Measurements from ENCODE around the gene MYOCD.

Gene MYOCD

GRCh38 chr17:12644623-12645022 is 21.1 kb upstream of the MYOCD start:
- DNase-seq, result no peak

- no peak for DNase-seq
Measured at GRCh38 chr17:12646761-12647422, 18.8 kb upstream of the MYOCD start.

- DNase-seq, result no peak
Measured at GRCh38 chr17:12648498-12648897, 17.2 kb upstream of the MYOCD start.

DNA sequence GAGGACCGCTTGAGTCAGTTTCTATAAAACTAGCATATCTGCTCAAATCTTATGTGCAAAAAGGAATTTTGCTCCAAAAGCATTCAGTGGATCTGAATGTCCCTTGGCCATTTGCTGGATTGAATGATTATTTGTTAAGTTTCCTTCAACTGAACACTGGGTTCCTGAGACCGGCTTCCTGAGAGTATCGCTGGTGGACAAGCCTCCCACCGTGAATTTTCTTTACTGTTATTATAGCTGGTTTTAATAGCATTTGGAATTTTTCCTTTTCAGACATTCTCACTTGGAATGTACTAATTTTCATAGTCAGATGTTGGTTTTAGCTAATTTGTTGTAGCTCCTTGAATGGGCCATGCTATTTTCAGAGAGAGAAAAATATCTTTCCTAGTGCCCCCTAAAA is 9.8 kb upstream of the MYOCD start:
- DNase-seq, result no peak

GRCh38 chr17:12656354-12656753 is 9.3 kb upstream of the MYOCD start:
- no peak for DNase-seq

DNA sequence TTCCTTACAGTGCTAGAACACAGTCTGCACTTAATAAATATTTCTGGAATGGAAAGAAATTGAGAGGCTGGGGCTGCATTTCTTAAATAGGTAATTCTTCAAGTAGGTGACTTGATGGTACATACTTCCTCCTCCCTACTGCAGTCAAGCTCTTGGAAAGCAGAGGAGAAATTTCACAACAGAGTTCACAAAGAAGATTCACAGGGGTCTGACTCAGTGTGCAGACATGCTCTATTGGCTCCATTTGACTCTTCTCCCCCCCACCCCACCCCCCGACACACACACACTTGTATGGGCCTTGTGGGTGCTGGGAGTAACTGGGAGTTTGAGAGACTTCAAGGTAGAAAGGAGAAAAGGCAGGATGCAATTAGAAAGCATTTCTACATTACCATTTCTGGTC is 6.2 kb upstream of the MYOCD start:
- DNase-seq, result no peak

DNA sequence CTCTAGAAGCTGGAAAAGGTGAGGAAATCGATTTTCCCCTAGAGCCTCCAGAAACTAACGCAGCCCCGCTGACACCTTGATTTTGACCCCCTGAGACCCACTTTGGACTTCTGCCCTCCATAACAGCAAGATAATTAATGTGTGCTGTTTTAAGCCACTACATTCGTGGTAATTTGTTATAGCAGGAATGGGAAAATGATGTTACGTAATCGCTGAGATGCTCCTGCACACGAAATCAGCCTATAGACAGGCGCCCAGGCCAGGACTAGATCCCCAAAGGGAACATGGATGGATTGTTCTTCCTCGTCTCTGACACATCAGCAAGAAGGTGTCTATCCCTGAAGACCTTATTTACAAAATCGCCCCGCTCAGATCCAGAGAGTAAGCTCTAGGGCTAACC is 1.4 kb upstream of the MYOCD start:
- DNase-seq, result no peak

GRCh38 chr17:12664894-12665262 is 812 bp upstream of the MYOCD start:
- DNase-seq, result no peak

GRCh38 chr17:12666718-12667117 is 1.0 kb downstream of the MYOCD start:
- no peak for DNase-seq

DNA sequence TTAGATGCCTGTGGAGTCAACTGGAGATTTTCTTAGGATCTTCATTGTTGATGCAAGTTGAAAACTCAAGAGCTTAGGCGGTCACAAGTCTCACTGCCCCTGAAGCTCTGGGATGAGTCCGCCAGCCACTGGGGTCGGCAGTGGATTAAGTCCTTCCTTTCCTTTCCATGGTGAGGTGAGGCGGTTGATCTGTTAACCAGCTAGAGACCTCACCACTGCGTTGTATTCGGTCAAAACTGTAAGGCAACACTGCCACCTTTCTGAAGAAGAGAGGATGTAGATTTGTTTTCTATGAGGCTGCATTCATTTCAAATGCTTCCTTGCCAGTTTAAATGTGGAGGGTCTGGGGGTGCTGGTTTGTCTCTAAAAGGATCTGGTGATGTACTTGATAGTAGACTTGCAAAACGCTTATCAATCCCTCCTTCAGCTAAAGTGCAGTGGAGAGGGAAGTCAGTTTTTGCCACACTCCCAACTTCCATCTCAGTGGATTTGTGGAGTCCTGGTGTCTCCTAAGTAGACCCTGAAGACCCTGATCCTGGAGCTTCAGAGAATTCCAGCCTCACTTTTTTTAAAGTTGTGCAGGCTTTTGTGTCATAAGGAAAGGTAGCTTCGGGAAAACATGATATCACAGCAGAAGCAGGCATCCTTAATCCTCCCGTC is 1.7 kb downstream of the MYOCD start:
- no peak for DNase-seq

DNA sequence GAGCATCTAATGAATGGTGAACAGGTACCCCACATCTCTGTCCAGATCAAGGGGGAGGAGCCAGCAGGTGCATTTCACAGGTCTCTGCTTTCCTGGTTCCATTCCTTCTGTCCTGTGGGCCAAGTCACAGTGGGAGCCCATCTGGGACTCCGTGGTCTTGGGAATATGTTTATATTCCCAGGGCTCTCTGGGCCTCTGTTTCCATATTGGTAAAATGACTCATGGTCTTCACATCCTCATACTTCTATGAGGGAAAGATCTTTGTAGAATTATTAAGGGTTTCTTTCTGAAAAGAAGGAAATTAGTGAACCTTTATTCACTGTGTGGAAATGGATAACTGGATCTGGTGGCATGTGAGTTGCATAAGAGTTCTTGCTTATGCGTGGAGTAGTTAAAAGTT is 6.2 kb downstream of the MYOCD start:
- no peak for DNase-seq

- DNase-seq, result no peak
Measured at GRCh38 chr17:12672947-12673346, 7.3 kb downstream of the MYOCD start.

- DNase-seq, result no peak
Measured at GRCh38 chr17:12673788-12674187, 8.1 kb downstream of the MYOCD start.

DNA sequence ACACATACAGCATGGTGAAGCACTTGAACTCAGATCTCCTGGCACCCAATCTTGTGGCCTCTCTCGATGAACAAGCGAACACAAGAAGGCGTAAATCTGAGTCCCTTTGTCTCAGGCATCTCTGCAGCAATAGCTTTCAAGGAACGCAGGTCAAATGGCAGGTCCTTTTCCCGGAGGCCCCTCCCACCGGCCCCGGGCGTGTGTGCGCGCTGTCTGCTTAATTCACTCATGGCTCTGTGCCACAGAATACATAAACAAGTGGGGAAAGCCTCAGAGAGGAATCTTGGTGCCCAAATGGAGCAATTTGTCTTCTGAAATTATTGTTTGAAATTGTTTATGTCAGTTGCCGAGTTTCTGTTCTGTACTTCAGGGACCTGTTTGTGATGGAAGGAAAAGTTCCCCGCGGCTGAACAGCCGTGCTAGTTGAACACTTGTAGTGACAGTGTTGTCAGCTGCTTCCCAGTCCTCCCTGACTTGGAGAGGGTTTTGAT is 14.8 kb downstream of the MYOCD start:
- no peak for DNase-seq

DNA sequence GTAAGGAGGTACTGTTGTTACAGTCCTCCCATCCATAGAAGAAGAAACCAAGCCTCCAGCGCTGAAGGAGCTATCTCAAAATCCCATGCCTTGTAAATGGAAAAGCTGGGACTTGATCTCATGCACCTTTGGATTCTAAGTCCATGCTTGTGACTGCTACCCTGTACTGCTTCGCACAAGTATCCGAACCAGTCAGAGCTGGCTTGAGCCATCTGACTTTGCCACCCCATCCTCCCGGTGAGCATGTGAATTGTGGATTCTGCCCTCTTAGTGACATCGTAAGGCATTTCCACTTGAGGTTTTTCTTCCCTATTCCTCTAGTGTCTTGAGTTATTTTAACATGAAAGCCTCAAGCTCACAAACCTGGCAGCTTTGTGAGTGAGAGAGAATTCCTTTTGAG is 15.3 kb downstream of the MYOCD start:
- no peak for DNase-seq

DNA sequence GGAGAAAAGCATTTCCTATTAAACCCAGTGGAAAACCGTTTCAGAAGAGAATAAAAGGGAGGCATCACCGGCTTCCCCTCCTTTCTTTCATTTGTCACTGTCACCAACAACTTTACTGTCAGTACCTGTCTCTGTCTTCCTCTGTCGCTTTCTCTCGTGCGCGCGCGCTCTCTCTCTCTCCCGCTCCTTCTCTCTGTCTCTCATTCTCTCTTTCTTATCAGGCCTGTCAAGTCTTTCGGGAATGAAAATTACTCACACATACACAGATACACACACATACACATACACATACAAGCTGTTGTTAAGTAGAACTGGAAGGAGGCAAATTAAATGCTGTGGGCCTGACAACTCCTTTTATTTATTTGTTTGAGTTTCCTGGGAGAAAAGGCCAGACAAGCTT is 17.6 kb downstream of the MYOCD start:
- no peak for DNase-seq

GRCh38 chr17:12686486-12686885 is 20.8 kb downstream of the MYOCD start:
- DNase-seq, result no peak

- no peak for DNase-seq
Measured at GRCh38 chr17:12688382-12688781, 22.7 kb downstream of the MYOCD start.

DNA sequence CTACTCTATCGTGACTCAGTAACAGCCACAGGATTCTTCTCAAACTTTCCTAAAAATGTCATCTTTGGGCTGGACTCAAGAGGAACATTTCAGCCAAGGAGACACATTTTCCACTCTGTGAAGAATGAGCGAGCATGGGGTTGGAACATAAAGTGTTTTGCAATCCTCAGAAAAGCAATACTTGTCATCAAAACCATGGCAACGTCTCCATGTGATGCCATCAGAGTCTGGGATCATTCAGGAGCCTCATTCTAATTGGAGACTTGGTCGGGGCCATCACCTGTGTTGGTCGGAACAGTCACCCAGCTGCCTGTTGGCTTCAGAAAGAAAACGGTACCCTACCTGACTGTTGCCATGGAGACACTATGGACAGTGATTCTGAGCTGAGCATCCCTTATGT is 25.5 kb downstream of the MYOCD start:
- no peak for DNase-seq

DNA sequence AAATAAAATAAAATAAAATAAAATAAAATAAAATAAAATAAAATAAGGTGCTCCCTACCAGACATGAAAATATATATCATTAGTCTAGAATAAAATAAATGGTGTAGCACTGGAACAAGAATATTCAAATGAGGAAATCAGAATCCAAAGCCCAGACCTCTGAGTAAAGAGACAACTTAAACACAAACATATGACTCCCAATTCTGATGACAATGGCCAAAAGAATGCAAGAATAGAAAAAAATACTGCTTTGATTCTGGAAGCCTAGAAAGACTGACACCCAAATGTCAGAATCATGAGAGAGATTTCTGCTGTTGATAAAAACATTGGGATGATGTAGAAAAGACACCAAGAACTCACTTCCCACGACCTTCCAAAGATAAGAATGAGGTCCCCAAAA is 27.9 kb downstream of the MYOCD start:
- no peak for DNase-seq

- no peak for DNase-seq
Measured at GRCh38 chr17:12706070-12706469, 40.4 kb downstream of the MYOCD start.

DNA sequence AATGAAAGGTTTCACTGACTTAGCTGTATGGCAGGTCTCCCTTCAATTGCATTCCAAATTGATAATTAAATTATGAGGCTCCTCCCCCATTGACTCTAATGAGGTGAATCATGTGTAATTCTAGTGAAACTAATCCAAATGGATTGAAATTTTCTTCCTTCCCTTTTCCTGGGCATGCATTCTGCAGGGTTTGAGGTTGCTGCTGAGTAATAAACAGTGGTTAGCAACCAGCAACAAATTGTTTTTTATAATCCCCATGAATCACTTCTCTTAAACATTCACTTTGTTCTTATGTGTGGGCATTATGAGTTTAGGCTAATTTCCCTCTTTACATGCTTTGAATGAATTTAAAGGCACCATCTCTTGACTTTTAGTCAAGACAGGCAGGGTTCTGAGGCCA is 43.4 kb downstream of the MYOCD start:
- DNase-seq, result no peak

DNA sequence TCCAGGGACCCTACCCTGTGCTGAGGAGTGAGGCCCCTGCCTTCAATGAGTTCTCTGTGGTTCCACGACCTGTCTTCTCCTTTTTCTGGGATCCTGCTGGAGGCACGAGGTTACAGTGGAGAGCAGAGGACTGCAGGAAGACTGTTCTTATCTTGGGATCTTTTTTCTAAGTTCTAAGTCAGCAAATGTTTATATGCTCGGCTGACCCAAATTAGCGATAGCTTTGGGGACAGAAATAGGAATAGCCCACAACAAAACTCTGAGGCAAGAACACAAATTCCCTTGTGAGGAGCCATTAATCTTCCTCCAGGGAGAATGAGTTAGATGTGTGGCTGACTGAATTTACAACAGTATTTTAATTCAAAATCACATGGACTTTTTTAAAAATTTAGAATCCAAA is 46.7 kb downstream of the MYOCD start:
- no peak for DNase-seq

DNA sequence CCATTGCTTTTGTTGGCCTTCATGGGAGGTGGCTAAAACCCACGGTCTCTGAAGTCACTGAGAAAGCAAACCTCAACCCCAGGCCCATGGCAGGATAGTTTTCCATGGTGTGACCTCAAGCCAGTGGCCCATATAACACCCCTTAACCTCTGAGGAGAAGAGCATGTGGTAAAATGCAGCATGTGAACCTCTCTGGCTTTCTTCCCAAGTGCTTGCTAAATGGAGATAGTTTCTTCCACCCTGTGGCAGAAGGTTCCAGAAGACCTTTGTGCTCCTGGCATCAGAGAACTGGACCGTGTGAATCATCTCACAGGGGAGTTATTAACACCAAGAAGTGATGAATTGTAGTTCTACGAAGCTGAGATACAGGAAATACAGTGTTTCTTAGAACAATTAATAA is 47.3 kb downstream of the MYOCD start:
- DNase-seq, result no peak

GRCh38 chr17:12719948-12720347 is 54.3 kb downstream of the MYOCD start:
- DNase-seq, result no peak

Measured in GF-D8 (cell line).